WTC11 (cell line): ENCODE results near the gene B3GAT2.

ENCODE experiments used
- ATF2 ChIP-seq: sonication (generic); formaldehyde crosslinking; IDR thresholded peaks from 2 replicates; pipeline ENCODE4 v1.8.1; 2022; ENCODE audit warnings: low read depth, missing genetic modification reagents, borderline replicate concordance
- CTCF ChIP-seq: fragments of 200-600 bp; IDR thresholded peaks from 2 replicates; pipeline ENCODE4 v1.8.0; 2022; ENCODE audit warnings: antibody characterized with exemption
- FOXP4 ChIP-seq: sonication (generic); formaldehyde crosslinking; IDR thresholded peaks from 2 replicates; pipeline ENCODE4 v1.8.0; 2022; ENCODE audit warnings: mild to moderate bottlenecking, missing genetic modification reagents
- KAT7 ChIP-seq: sonication (generic); formaldehyde crosslinking; IDR thresholded peaks from 2 replicates; pipeline ENCODE4 v1.8.1; 2023; ENCODE audit warnings: missing genetic modification reagents, mild to moderate bottlenecking, borderline replicate concordance
- PRDM15 ChIP-seq: sonication (generic); formaldehyde crosslinking; IDR thresholded peaks from 2 replicates; pipeline ENCODE4 v1.8.0; 2022; ENCODE audit warnings: missing genetic modification reagents
- TF ChIP-seq, protein P1 (sequence below): sonication (generic); formaldehyde crosslinking; IDR thresholded peaks from 2 replicates; pipeline ENCODE4 v1.8.0; 2022; ENCODE audit warnings: mild to moderate bottlenecking, missing genetic modification reagents

DNA sequence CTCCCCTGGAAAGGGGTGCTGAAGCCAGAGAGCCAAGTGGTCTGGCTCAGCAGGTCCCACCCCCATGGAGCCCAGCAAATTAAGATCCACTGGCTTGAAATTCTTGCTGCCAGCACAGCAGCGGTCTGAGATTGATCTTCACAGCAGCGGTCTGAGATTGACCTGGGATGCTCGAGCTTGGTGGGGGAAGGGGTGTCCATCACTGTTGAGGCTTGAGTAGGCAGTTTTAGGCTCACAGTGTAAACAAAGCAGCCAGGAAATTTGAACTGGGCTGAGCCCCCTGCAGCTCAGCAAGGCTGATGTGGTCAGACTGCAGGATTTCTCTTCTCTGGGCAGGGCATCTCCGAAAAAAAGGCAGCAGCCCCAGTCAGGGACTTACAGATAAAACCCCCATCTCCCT, 41.3 kb upstream of the B3GAT2 start:
- TF ChIP-seq, protein P1, sequence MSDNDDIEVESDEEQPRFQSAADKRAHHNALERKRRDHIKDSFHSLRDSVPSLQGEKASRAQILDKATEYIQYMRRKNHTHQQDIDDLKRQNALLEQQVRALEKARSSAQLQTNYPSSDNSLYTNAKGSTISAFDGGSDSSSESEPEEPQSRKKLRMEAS (CRISPR knock-in tag) = no peak
- no peak for TF ChIP-seq PRDM15
- TF ChIP-seq CTCF = no peak
- TF ChIP-seq FOXP4 (CRISPR knock-in tag) = no peak
- TF ChIP-seq ATF2 (CRISPR knock-in tag) = no peak
- TF ChIP-seq KAT7 (CRISPR knock-in tag) = no peak
